NCI-H2227 (cell line): ENCODE measurements around the gene ALDOA.
A peak's percentile ranks its signal among the peaks of the same experiment; 100 is the strongest.
"Not testable (repeated sequence)": the region's sequence is repeated elsewhere in the genome, so short reads cannot be mapped to it uniquely, and the experiment has no call there.

Experiments
- DNase-seq: peaks from one replicate; lab custom pipeline; 2025; ENCODE audit not compliant: unreplicated experiment; lab: John Stamatoyannopoulos, UW

ALDOA gene

DNA sequence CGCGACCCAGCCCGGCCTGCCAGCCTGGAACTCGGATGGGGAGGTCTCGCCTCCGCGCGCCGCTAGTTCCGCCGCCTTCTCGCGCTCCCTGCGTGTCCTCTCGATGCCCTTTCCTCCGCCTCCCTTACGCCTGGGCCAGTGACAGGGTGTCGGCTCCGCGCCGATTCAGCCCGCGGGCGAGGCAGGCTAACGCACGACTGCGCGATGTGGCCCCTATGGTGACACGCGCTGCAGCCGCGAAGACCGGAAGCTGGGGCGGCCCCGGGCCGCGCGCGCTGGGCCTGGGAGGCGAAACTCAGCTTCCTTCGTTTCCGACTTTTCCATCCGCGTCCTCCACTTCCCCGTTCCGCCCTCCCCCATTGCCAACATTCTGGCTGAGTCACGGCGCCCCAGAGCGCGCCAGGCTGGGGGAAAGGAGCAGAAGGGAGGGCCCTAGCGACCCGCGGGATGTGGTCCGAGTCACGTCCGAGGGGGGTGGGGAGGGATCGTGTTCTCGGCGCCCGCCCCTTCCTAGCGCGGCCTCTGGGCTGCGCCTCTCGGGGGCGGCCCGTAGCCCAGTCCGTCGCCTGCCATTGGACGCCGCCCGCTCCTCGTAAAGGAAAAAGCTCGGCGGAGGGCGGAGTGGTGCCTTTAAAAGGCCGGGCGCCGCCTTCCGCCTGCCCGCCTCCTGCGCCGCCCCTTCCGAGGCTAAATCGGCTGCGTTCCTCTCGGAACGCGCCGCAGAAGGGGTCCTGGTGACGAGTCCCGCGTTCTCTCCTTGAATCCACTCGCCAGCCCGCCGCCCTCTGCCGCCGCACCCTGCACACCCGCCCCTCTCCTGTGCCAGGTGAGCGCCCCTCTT, at the start of gene ALDOA:
Gene ALDOA, plus strand, starts transcription at position 659 of the 841 bp plus-strand sequence. CDS start 1,138 bp downstream, outside the sequence.
- peak; percentile 99 for DNase-seq

DNA sequence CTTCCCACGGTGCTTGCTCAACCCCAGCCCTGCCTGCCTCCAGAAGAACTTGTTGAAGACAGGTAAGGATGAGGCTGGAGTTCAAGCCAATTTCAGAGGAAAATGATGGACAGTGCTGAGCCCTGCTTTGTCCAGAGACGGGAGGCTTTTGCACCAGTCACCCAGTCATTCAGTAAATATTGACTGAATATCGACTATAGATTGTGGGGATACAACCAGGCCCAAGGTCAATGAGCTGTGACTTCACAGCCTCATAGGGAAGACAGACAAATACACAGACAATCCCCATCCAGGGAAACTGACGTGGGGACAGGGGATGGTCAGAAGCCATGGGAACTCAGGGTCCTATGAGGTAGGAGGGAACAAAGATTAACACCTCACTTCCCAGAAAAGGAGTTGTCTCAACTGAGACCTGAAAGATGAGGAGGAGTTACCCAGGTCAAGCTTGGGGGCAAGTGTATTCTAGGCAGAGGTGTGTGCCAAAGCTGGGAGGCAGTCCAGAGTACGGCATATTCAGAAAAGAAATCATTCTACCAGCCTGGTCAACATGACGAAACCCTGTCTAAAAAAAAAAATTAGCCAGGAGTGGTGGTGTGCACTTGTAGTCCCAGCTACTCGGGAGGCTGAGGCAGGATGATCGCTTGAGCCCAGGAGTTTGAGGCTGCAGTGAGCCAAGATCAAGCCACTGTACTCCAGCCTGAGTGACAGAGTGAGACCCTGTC, 48.8 kb upstream of the ALDOA start:
- no peak for DNase-seq

DNA sequence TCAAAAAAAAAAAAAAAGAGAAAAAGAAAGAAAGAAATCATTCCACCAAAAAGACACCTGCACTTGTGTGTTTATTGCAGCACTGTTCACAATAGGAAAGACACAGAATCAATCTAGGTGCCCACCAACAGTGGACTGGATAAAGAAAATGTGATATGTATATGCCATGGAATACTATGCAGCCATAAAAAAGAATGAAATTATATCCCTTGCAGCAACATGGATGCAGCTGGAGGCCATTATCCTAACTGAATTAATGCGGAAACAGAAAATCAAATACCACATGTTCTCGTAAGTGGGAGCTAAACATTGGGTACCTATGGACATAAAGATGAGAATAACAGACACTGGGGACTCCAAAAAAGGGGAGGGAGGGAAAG, 48.3 kb upstream of the ALDOA start:
- DNase-seq: no peak

DNA sequence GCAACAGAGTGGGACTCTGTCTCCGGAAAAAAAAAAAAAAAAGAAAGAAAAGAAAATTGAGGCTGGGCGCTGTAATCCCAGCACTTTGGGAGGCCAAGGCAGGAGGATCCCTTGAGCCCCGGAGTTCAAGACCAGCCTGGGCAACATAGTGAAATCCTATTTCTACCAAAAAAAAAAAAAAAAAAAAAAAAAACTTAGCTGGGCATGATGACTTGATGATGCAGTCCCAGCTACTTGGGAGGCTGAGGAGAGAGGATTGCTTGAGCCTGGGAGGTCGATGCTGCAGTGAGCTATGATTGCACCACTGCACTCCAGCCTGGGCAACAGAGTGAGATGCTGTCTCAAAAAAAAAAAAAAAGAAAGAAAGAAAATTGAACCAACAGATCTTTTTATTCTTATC, 47.6 kb upstream of the ALDOA start:
- not testable (repeated sequence) for DNase-seq

DNA sequence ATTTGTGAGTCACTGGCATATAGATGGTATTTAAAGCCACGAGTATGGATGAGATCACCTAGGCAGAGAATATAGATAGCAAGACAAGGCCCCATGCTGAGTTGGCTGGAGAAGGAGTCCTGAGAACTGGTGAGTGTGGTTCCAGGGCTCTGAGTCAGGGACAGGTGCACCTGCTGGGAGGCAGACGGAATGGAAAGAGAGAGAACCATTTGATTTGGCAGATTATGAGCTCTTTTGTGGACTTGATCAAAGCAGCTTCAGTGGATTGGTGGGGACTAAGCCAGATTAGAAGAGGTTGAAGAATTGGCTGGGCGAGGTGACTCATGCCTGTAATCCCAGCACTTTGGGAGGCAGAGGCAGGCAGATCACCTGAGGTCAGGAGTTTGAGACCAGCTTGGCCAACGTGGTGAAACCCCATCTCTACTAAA, 46.8 kb upstream of the ALDOA start:
- DNase-seq: no peak

DNA sequence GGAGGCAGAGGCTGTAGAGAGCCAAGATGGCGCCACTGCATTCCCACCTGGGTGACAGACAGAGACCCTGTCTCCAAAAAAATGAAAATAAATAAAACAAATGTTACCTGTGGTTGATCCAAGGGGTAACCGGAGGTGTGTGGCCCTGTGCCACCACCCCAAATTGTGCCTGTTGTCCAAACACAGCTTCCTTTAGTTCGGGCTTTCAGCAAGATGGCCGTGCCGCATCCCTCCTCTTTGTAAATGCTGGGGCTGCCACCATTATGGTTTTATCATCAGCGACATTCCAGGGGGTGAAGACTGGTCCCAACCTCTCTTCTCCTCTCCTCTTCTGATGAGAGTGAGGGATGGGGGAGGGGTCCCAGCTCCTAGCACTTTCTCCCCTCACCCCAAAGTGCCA, 42.7 kb upstream of the ALDOA start, which contains the start of gene C16orf92:
Gene C16orf92, plus strand, starts transcription at position 312 of the 400 bp plus-strand sequence. CDS start 143 bp downstream, outside the sequence.
- no peak for DNase-seq

DNA sequence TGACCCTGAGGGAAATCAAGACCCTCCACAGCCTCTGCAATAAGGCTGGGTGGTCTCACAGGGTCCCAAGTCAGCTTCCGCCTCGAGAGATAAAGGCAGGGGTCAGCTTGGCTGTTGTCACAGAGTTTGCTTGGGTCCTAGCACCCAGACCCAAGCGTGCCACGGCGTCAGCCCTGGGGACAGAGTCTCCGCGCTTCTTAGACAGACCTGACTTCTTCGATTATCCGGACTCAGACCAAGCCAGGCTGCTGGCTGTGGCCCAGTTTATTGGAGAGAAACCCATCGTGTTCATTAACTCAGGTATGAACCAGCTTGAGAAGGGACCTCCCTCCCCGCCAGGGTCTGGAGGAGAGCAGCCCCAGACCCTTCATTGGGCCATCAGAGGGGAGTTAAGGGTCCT, 42.0 kb upstream of the ALDOA start:
- DNase-seq: no peak

DNA sequence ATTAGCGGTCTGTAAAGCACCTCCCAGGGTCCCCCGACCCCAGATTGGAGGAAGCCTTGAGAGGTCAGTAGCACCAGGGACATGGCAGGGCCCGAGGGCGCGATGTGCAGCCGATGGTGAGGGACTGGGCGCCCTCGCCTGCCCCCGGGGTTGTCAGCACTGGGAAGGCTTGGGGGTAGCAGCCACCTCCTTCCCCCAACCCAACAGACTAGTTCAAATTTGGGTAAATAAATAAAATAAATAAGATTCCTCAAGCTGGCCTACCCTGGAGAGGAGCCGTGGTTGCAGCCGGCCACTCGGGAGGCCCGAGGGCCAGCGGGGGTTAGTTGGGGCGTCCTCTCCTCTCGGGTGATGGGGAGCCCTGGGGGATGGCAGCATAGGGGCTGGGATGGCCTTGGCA, 41.1 kb upstream of the ALDOA start:
- no peak for DNase-seq

DNA sequence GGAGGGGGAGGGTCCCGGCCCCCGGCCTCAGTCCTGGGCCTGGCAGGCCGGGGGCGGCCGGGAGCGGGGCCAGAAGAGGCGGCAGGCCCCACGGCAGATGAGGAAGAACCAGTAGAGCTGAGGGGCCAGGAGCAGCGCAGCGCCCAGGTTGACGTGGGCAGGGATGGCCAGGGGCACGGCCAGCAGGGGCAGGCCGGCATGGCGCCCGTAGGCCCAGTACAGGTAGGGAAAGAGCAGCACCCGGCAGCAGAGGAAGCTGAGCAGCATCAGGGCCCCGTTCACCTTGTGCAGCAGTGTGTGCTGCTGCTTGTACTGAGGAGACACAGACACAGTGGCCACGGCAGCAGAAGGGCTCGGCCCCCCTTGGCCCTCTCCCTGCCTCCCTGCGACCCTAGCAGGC, 40.4 kb upstream of the ALDOA start:
- DNase-seq: no peak

DNA sequence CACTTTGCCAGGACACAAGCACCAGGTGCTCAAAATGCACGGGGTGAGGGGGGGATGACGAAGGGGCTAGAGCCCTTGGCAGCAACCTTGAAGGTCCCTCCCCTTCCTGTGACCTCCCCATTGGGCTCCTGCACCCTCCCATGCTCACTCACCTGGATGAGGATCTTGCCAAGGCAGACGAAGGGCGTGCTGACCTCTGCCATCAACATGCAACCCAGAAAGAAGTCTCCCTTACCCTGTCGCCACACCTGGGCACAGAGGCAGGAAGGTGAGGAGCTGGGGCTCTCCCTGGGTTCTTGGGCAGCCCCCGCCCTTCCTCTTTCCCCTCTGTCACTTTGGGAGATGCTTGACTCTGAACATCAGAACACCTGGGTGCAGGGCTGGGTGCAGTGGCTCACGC, 40.0 kb upstream of the ALDOA start:
- no peak for DNase-seq

DNA sequence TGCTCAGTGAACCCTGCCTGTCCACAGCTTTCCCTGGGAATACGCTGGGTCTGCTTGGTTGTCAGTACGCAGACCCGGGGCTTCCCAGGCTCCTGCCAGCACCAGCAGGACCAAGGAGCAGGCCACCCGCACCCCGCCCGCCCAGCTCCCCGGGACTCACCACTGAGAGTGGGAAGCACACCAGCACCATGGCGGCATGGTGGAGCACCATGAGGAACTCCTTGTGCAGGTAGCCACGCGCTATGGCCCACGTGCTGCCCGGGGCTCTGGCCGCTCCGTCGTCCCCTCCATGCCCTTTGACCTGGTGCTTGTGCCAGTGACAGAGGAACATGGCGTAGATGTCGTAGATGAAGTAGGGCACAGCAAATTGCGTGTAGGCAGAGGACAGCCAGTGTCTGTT, 39.1 kb upstream of the ALDOA start:
- no peak for DNase-seq

DNA sequence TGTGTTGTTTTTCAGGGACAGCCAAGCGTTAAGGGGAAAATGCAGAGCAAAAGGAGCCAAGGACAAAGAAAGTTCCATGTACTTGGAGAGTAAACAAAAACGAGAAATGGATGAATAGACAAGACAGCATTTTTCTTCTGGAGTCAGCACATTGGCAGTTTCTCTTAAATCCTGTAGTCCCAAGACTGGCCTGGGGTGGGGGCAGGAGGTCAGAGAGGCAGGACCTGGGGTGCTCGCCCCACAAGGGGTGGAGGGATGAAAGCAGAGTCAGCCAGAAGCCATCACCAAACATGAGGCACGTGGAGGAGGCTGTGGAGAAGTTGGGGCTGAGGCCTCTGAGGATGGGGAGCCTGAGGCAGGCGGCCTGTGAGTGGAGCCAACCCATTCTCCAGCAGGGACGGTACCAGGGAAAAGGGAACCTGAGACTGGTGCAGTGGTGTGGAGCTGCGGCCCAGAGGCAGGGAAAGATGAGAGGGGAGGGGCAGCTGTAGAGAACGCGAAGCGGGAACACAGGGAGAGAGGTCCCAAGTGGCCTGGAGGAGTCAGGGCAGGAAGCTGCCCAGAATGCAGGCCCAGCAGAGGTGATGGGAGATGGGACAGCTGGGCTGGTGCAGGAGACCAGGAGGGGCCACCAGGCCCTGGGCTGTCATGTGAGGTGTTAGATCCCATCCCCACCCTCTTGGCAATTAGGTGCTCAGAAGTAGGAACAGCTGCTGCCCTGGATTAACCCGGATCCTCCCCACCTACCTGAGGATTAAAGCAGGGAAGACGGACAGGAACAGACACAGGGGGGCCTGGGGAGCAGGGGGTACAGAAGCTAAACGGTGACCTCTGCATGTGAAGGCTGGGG, 37.7 kb upstream of the ALDOA start:
- DNase-seq: peak; percentile 56

DNA sequence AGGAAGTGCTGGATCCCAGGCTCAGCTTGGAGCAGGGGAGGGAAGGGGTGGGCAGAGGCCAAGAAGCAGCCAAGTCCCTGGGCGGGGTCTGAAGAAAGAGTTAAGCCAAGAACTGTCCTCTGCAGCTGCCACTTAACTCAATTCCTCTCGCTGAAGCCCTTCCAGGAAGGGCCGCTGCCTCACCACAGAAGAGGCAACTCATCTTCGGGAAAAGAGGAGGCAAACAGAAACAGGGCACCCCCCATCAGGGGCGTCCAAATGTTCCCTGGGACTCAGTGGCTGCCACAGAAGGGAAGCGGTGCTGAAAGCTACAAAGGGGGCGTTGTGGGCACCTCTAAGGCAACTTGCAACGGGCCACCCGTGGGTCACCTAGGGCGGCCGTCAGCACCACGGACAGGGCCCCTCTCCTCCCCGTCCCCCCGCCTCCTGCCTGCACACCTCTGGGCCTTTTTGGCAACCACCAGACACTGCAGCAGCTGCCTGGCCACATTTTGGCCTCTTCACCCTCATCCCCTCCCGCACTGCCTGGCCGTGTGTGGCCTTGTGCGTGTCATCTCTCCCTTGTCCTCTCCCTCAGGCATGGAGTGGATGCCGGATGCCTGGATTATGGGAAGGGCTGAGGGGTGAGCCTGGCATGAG, 37.0 kb upstream of the ALDOA start:
- peak; percentile 56 for DNase-seq

DNA sequence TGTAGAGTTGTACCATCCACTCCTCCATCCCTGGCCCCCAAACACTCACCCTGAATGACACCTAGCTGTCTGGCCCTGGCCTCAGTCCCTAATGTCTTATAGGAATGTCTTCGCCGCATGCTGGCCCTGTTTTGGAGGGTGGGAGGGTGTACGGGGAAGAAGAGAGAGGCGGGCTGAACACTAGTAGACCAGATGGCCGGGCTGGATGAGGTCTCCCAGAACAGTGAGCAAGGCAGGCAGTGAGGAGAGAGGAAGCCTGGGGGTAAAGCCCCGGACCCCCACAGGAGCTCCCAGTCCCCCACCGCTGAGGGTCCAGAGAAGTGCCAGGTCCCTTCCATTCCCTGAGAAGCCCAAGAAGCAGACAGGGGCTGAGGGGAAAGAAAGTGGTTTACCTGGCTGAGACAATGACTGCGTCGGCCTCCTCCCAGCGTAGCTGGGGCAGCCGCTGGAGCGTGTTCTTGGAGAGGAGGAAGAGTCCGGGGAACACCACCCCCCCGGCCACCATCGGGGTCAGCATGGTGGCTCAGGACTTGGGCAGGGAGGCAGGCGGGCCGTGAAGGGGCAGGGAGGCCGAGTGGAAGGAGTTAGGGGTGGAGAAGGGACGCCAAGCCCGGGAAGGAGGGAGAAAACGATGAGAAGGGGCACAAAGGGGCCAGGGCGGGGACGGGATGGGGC, 35.4 kb upstream of the ALDOA start:
- DNase-seq: peak; percentile 30

DNA sequence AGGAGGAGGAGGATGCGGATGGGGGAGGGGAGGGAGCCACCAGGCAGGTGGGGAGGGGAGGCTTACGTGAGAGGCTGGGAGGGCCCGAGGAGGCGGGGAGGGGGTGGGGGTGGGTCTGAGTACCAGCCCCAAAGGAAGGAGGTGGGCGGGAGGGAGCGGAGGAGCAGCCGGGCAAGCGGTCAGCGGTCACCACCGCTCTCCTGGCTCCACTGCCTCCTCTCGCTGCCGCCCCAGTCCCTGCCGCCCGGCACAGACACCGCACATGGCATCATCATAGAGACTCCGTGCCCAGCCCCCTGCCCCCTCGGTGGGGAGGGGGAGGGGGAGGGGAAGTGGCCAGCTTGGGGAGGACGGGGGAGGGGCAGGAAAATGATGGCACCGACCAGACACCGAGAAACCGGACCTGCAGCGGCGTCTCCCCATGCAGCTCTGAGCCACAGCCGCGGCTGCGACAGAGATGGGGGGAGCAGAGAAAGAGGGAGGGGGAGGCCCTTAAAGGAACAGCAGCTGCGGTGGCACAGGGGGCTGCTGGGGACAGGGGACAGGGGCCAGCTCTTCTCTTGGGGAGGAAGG, 34.6 kb upstream of the ALDOA start, which contains the start of gene TLCD3B:
Gene TLCD3B, minus strand, starts transcription at position 431 of the 573 bp plus-strand sequence. CDS start 744 bp downstream, outside the sequence.
- DNase-seq: peak; percentile 67

DNA sequence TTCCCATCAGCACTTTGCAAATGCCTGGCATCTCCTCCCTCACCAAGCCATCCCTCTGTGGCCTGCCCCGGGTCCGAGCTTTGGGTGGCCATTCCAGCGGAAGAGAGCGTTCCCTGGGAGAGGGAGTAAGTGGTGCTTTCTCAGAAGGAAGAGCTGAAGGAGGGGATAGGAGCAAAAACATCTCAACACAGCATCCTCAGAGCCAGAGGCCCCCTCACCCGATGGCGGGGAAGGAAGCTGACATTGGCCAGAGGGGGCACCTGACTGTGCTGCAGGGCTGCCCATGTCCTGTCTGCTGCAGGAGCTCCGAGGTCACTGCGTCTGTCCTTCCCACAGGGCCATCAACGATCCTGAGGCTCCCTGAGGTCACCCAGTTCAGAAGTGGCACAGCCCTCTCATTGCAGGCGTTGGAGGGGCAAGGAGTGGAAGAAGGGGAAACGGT, 34.1 kb upstream of the ALDOA start:
- DNase-seq: no peak

DNA sequence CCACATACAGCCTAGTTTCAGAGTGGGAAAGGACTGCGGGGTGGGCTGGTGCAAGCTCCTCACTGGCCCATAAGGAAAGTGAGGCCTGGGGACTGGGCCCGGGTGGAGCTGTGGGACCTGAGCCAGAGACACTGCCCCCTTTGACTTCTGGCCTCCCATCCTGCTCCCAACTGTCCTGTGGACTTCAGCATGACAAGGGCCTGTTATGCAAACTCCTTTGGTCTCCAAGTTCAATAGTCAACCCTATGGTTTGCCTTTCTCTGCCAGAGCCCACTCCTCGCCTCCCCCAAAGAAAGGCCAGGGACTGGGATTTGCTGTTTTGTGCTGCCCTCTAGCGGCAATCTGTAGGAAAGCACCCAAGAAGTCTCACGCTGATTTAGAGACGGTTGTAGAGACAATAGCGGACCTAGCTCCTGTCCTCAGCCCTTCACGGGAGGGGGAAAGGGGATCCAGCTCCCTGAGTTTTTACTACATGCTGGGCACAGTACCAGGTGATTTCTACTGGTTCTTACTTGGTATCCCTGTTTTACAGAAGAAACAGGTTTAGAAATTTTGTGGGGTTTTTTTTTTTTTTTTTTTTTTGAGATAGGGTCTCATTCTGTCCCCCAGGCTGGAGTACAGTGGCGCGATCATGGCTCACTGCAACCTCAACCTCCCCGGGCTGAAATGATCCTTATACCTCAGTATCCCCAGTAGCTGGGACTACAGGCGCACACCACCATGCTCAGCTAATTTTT, 33.3 kb upstream of the ALDOA start:
- peak; percentile 90 for DNase-seq

DNA sequence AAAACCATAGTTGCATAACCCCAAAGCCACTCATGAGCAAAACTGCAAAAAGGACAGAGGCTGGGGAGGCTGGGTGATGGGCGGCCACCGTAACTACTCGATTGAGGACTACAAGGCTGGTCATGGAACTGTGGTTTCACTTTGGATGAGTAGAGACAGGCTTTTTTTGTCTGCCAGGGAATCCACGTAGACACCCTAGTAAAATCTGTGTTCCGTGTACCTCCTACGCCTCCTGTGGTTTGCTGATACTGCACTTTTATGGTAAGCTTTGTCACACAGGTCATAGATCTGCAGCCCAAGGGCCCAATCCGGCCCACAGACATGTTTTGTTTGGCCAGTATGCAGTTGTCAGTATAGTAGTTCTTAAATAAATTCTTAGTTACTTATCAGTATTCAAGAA, 32.3 kb upstream of the ALDOA start:
- DNase-seq: no peak

DNA sequence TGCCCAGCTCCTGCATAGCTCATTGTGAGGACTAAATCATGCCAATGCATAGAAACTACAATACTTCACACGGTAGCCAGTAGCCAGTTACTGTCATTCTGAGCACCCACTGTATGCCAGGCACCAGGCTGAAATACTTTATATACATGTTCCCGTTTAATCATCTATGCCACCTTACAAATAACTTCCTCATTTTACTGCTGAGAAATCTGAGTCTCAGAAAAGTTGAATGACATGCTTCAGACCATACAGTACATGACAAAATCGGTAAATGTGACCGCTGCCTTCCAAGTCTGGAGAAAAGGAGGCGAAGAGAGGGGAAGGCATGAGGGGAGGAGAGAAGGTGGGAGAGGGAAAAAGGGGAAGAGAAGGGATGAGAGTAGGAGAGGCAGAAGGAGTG, 25.3 kb upstream of the ALDOA start:
- DNase-seq: no peak
